Activated T-cell treated with anti-CD3 and anti-CD28 coated beads, Interleukin-2, amount 50 U/mL, for 4 hours (primary cell): ENCODE measurements around the gene ABCA4. TPM values are rescaled to one million over a fixed set of nuclear protein-coding genes. Genes with fewer than 3 reads are reported as not detected.

Experiments
- ATAC-seq, 2 donors: fragments of 200-7000 bp; cut with Tn5 transposase; one replicate each; pipeline ENCODE4 v1.10.0; 2021
- DNase-seq: peaks from one replicate; pipeline ENCODE4 v3.0.0-alpha.2; 2020
- H3K27me3 Mint-ChIP-seq: one replicate; pipeline ENCODE4 v1.8.0; 2021; ENCODE audit warnings: low read depth, mixed read lengths
- H3K36me3 Mint-ChIP-seq: one replicate; pipeline ENCODE4 v1.8.0; 2022; ENCODE audit warnings: mixed read lengths; ENCODE audit not compliant: insufficient read depth
- H3K4me1 Mint-ChIP-seq: one replicate; pipeline ENCODE4 v1.8.0; 2021; ENCODE audit warnings: low read depth, mixed read lengths
- H3K4me3 Mint-ChIP-seq: one replicate; pipeline ENCODE4 v1.8.0; 2021; ENCODE audit warnings: mild to moderate bottlenecking, moderate library complexity, mixed read lengths
- H3K9me3 Mint-ChIP-seq: one replicate; pipeline ENCODE4 v1.8.0; 2021; ENCODE audit warnings: mixed read lengths
- total RNA-seq, 3 donors: library from RNA; stranded (reverse); gene quantifications; one replicate each; pipeline ENCODE4 v1.2.1, GENCODE V29; 2021

The ABCA4 gene
- total RNA-seq, 3 donors from 2014 or later = not detected

- H3K27me3 Mint-ChIP-seq = peaks cover 24% of the 10 kb centered on the region
- no peaks in the 10 kb centered on the region for H3K9me3 Mint-ChIP-seq
- no peaks in the 10 kb centered on the region for H3K4me1 Mint-ChIP-seq
- DNase-seq (no peak), ATAC-seq (no peak)
- no peaks in the 10 kb centered on the region for H3K36me3 Mint-ChIP-seq
- no peak overlapping the region for H3K4me3 Mint-ChIP-seq
Measured at GRCh38 chr1:94104127-94104684, 16.7 kb downstream of the ABCA4 start.

- Mint-ChIP-seq H3K9me3 (no peaks in the 10 kb centered on the region), H3K36me3 (no peaks in the 10 kb centered on the region), H3K4me1 (no peaks in the 10 kb centered on the region), H3K4me3 (no peak overlapping the region), H3K27me3 (peaks cover 24% of the 10 kb centered on the region)
- DNase-seq = no peak
- no peak for ATAC-seq
Measured at GRCh38 chr1:94103608-94104007, 17.3 kb downstream of the ABCA4 start.

- Mint-ChIP-seq H3K4me3 (no peak overlapping the region), H3K27me3 (peaks cover 13% of the 10 kb centered on the region), H3K4me1 (no peaks in the 10 kb centered on the region), H3K36me3 (no peaks in the 10 kb centered on the region), H3K9me3 (no peaks in the 10 kb centered on the region)
- DNase-seq (no peak), ATAC-seq (no peak)
Measured at GRCh38 chr1:94101613-94102525, 19.1 kb downstream of the ABCA4 start.

GRCh38 chr1:94100785-94101612 lies 19.9 kb downstream of the ABCA4 start:
- Mint-ChIP-seq H3K4me1 (no peaks in the 10 kb centered on the region), H3K36me3 (no peaks in the 10 kb centered on the region), H3K9me3 (no peaks in the 10 kb centered on the region), H3K4me3 (no peak overlapping the region), H3K27me3 (peaks cover 9% of the 10 kb centered on the region)
- ATAC-seq (no peak), DNase-seq (no peak)

GRCh38 chr1:94100129-94100784 lies 20.7 kb downstream of the ABCA4 start:
- Mint-ChIP-seq H3K27me3 (peaks cover 8% of the 10 kb centered on the region), H3K9me3 (no peaks in the 10 kb centered on the region), H3K36me3 (no peaks in the 10 kb centered on the region), H3K4me3 (no peak overlapping the region), H3K4me1 (no peaks in the 10 kb centered on the region)
- ATAC-seq (no peak), DNase-seq (no peak)

GRCh38 chr1:94099303-94099702 lies 21.6 kb downstream of the ABCA4 start:
- ATAC-seq (no peak), DNase-seq (no peak)
- Mint-ChIP-seq H3K4me1 (no peaks in the 10 kb centered on the region), H3K27me3 (peaks cover 2% of the 10 kb centered on the region), H3K9me3 (no peaks in the 10 kb centered on the region), H3K4me3 (no peak overlapping the region), H3K36me3 (no peaks in the 10 kb centered on the region)

- Mint-ChIP-seq H3K4me3 (no peak overlapping the region), H3K9me3 (no peaks in the 10 kb centered on the region), H3K4me1 (no peaks in the 10 kb centered on the region), H3K36me3 (no peaks in the 10 kb centered on the region), H3K27me3 (peaks cover 2% of the 10 kb centered on the region)
- ATAC-seq (no peak), DNase-seq (no peak)
Measured at GRCh38 chr1:94098585-94099111, 22.3 kb downstream of the ABCA4 start.

GRCh38 chr1:94096797-94097549 lies 24.0 kb downstream of the ABCA4 start:
- Mint-ChIP-seq H3K4me3 (no peak overlapping the region), H3K4me1 (peaks cover 4% of the 10 kb centered on the region), H3K36me3 (no peaks in the 10 kb centered on the region), H3K27me3 (no peaks in the 10 kb centered on the region), H3K9me3 (no peaks in the 10 kb centered on the region)
- no peak for DNase-seq
- ATAC-seq = no peak

GRCh38 chr1:94095744-94096469 lies 25.0 kb downstream of the ABCA4 start:
- Mint-ChIP-seq H3K27me3 (no peaks in the 10 kb centered on the region), H3K36me3 (no peaks in the 10 kb centered on the region), H3K4me3 (no peak overlapping the region), H3K4me1 (peaks cover 4% of the 10 kb centered on the region), H3K9me3 (no peaks in the 10 kb centered on the region)
- ATAC-seq = no peak
- DNase-seq = no peak

GRCh38 chr1:94095112-94095637 lies 25.8 kb downstream of the ABCA4 start:
- no peaks in the 10 kb centered on the region for H3K36me3 Mint-ChIP-seq
- no peaks in the 10 kb centered on the region for H3K27me3 Mint-ChIP-seq
- no peaks in the 10 kb centered on the region for H3K9me3 Mint-ChIP-seq
- ATAC-seq (no peak), DNase-seq (no peak)
- no peak overlapping the region for H3K4me3 Mint-ChIP-seq
- peaks cover 4% of the 10 kb centered on the region for H3K4me1 Mint-ChIP-seq

GRCh38 chr1:94094469-94095111 lies 26.4 kb downstream of the ABCA4 start:
- Mint-ChIP-seq H3K4me1 (peaks cover 4% of the 10 kb centered on the region), H3K36me3 (no peaks in the 10 kb centered on the region), H3K27me3 (no peaks in the 10 kb centered on the region), H3K9me3 (no peaks in the 10 kb centered on the region), H3K4me3 (no peak overlapping the region)
- DNase-seq (no peak), ATAC-seq (no peak)

GRCh38 chr1:94093996-94094395 lies 27.0 kb downstream of the ABCA4 start:
- ATAC-seq = no peak
- peaks cover 4% of the 10 kb centered on the region for H3K4me1 Mint-ChIP-seq
- no peak overlapping the region for H3K4me3 Mint-ChIP-seq
- H3K36me3 Mint-ChIP-seq = no peaks in the 10 kb centered on the region
- no peaks in the 10 kb centered on the region for H3K27me3 Mint-ChIP-seq
- no peaks in the 10 kb centered on the region for H3K9me3 Mint-ChIP-seq
- no peak for DNase-seq
